ENCODE results near the gene PPFIA3.

DNA sequence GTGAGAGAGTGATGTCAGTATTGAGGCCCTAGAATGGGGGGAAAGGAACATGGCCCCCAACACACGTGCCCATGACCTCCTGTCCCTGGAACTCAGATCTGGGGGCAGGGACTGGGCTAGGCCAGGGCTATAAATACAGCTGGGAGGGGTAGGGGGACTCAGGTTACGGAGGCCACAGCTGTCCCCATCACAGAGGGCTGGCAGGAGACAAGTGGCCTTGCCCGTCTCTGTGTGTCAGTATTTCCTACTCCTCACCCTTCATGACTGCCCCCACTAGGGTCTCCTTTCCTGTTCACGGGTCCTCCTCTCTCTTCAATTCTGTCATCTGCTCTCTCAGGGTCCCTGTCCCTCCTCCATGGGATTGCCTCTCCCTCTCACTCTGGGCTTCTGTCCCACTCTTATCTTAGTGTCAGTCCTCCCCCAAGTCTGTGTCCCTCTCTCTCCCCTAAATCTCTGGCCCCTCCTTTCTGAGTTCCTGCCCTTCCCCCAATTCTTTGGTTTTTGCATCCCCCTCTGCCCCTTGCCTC lies 36.5 kb downstream of the PPFIA3 start:
- TF ChIP-seq, protein P1, sequence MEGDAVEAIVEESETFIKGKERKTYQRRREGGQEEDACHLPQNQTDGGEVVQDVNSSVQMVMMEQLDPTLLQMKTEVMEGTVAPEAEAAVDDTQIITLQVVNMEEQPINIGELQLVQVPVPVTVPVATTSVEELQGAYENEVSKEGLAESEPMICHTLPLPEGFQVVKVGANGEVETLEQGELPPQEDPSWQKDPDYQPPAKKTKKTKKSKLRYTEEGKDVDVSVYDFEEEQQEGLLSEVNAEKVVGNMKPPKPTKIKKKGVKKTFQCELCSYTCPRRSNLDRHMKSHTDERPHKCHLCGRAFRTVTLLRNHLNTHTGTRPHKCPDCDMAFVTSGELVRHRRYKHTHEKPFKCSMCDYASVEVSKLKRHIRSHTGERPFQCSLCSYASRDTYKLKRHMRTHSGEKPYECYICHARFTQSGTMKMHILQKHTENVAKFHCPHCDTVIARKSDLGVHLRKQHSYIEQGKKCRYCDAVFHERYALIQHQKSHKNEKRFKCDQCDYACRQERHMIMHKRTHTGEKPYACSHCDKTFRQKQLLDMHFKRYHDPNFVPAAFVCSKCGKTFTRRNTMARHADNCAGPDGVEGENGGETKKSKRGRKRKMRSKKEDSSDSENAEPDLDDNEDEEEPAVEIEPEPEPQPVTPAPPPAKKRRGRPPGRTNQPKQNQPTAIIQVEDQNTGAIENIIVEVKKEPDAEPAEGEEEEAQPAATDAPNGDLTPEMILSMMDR (IDR thresholded peaks at IDR 0.05; ENCODE audit: poor library complexity) = no peak
- no peak for TF ChIP-seq EZH2 (IDR thresholded peaks at IDR 0.05; ENCODE audit: borderline replicate concordance)
- TF ChIP-seq EZH2phosphoT487 (IDR thresholded peaks at IDR 0.05; ENCODE audit: low read depth, severe bottlenecking, unreplicated experiment) = no peak
